ENCODE results near the gene DDX3X. TPM values are rescaled to one million over a fixed set of nuclear protein-coding genes. Genes with fewer than 3 reads are reported as not detected.

DDX3X gene
- polyA plus RNA-seq, 1 donor from 2014 or later, result 165 TPM

DNA sequence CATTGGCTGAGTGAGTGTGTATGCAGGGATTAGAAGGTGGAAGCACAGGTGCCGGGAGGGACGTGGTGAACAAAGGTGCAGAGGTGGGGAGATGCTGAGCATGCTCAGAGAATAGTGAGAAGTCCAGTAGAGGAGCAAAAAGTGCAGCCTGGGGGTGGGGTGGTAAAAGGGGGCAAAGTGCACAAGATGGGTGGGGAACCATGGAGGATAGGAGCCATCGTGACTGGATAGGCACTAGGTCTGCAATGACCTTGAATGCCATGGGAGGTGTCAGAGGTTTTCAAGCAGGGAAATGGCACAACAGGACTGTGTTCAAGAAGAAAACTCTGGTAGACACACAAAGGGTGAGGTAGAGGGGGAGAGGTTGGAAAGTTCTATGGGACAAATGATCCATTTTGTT, 6.6 kb upstream of the DDX3X start:
- no peaks in the 10 kb centered on the region for H3K9me3 ChIP-seq (ENCODE audit: low read length)
- H3K4me2 ChIP-seq (ENCODE audit: low read length), result no peak overlapping the region
- H3K79me2 ChIP-seq (replicated peaks; ENCODE audit: insufficient read depth, low read length), result no peaks in the 10 kb centered on the region
- H2AFZ ChIP-seq (ENCODE audit: low read depth, low read length), result no peak overlapping the region
- no peaks in the 10 kb centered on the region for H4K20me1 ChIP-seq (ENCODE audit: insufficient read depth)
- no peak overlapping the region for H3K4me3 ChIP-seq (ENCODE audit: low read length)
- H3K27me3 ChIP-seq (ENCODE audit: insufficient read depth, low read depth, low read length), result no peaks in the 10 kb centered on the region
- H3K36me3 ChIP-seq (ENCODE audit: insufficient read depth, low read length), result no peaks in the 10 kb centered on the region
- H3K27ac ChIP-seq (ENCODE audit: low read length), result no peak overlapping the region
- no peaks in the 10 kb centered on the region for H3K9me2 ChIP-seq (ENCODE audit: insufficient read depth, low read length)
- no peak overlapping the region for H3K9ac ChIP-seq (ENCODE audit: low read length)
- H3F3A ChIP-seq (ENCODE audit: insufficient read depth, low read length, poor library complexity, severe bottlenecking), result no peaks in the 10 kb centered on the region
- no peak for TF ChIP-seq EP300 (conservative IDR thresholded peaks at IDR 0.05; ENCODE audit: poor library complexity, severe bottlenecking)
- no peak for TF ChIP-seq SMC3 (conservative IDR thresholded peaks at IDR 0.05; ENCODE audit: poor library complexity)

DNA sequence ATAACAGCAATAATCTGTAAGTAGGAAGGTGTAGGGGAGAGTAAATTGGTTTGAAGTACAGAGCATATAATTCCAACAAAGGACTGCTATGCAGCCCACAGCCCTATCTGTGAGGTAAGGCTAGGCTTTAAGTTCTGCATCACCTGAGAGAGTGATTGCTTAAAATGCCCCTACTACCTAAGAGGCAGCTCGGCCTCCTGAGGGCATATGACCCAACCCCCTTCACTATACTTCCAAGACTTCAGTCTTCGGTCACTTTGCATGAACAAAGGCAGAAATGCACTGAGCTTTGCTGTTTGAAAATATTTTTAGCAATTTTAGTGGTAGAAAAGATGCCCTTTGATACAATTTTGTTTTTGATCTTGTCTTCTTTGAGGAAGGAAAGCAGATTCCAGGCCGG, 4.9 kb upstream of the DDX3X start:
- Histone ChIP-seq H3K9me2 (ENCODE audit: insufficient read depth, low read length) (no peaks in the 10 kb centered on the region), H4K20me1 (ENCODE audit: insufficient read depth) (no peaks in the 10 kb centered on the region)

More for the DNA sequence above, 4.9 kb upstream of the DDX3X start:
- Histone ChIP-seq H3K79me2 (replicated peaks; ENCODE audit: insufficient read depth, low read length) (no peaks in the 10 kb centered on the region), H2AFZ (ENCODE audit: low read depth, low read length) (no peak overlapping the region), H3F3A (ENCODE audit: insufficient read depth, low read length, poor library complexity, severe bottlenecking) (no peaks in the 10 kb centered on the region), H3K9ac (ENCODE audit: low read length) (no peak overlapping the region), H3K27ac (ENCODE audit: low read length) (no peak overlapping the region), H3K36me3 (ENCODE audit: insufficient read depth, low read length) (no peaks in the 10 kb centered on the region), H3K9me3 (ENCODE audit: low read length) (no peaks in the 10 kb centered on the region), H3K4me2 (ENCODE audit: low read length) (no peak overlapping the region), H3K4me3 (ENCODE audit: low read length) (no peak overlapping the region), H3K27me3 (ENCODE audit: insufficient read depth, low read depth, low read length) (no peaks in the 10 kb centered on the region)
- TF ChIP-seq POLR2AphosphoS5 (IDR thresholded peaks at IDR 0.05) (no peak), MXI1 (conservative IDR thresholded peaks at IDR 0.05; ENCODE audit: poor library complexity, severe bottlenecking) (no peak), EZH2 (IDR thresholded peaks at IDR 0.05; ENCODE audit: borderline replicate concordance, insufficient read depth, low read length, poor library complexity, severe bottlenecking) (no peak), SMC3 (conservative IDR thresholded peaks at IDR 0.05; ENCODE audit: poor library complexity) (no peak), TAF1 (IDR thresholded peaks at IDR 0.05; ENCODE audit: low read depth) (no peak), EP300 (conservative IDR thresholded peaks at IDR 0.05; ENCODE audit: poor library complexity, severe bottlenecking) (no peak), RAD21 (conservative IDR thresholded peaks at IDR 0.05) (no peak)
- TF ChIP-seq, protein P1, sequence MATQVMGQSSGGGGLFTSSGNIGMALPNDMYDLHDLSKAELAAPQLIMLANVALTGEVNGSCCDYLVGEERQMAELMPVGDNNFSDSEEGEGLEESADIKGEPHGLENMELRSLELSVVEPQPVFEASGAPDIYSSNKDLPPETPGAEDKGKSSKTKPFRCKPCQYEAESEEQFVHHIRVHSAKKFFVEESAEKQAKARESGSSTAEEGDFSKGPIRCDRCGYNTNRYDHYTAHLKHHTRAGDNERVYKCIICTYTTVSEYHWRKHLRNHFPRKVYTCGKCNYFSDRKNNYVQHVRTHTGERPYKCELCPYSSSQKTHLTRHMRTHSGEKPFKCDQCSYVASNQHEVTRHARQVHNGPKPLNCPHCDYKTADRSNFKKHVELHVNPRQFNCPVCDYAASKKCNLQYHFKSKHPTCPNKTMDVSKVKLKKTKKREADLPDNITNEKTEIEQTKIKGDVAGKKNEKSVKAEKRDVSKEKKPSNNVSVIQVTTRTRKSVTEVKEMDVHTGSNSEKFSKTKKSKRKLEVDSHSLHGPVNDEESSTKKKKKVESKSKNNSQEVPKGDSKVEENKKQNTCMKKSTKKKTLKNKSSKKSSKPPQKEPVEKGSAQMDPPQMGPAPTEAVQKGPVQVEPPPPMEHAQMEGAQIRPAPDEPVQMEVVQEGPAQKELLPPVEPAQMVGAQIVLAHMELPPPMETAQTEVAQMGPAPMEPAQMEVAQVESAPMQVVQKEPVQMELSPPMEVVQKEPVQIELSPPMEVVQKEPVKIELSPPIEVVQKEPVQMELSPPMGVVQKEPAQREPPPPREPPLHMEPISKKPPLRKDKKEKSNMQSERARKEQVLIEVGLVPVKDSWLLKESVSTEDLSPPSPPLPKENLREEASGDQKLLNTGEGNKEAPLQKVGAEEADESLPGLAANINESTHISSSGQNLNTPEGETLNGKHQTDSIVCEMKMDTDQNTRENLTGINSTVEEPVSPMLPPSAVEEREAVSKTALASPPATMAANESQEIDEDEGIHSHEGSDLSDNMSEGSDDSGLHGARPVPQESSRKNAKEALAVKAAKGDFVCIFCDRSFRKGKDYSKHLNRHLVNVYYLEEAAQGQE (IDR thresholded peaks at IDR 0.05; ENCODE audit: borderline replicate concordance), result no peak
- TF ChIP-seq, protein P2, sequence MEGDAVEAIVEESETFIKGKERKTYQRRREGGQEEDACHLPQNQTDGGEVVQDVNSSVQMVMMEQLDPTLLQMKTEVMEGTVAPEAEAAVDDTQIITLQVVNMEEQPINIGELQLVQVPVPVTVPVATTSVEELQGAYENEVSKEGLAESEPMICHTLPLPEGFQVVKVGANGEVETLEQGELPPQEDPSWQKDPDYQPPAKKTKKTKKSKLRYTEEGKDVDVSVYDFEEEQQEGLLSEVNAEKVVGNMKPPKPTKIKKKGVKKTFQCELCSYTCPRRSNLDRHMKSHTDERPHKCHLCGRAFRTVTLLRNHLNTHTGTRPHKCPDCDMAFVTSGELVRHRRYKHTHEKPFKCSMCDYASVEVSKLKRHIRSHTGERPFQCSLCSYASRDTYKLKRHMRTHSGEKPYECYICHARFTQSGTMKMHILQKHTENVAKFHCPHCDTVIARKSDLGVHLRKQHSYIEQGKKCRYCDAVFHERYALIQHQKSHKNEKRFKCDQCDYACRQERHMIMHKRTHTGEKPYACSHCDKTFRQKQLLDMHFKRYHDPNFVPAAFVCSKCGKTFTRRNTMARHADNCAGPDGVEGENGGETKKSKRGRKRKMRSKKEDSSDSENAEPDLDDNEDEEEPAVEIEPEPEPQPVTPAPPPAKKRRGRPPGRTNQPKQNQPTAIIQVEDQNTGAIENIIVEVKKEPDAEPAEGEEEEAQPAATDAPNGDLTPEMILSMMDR (IDR thresholded peaks at IDR 0.05; ENCODE audit: poor library complexity, severe bottlenecking), result no peak
